GM18870 (cell line): ENCODE results near the gene FAM118A.
"Not testable (repeated sequence)": the region's sequence is repeated elsewhere in the genome, so short reads cannot be mapped to it uniquely, and the experiment has no call there.

Experiments
- ATAC-seq: cut with Tn5 transposase; IDR thresholded peaks from one replicate; pipeline ENCODE4 v1.9.1; 2021; ENCODE audit warnings: moderate library complexity; ENCODE audit not compliant: unreplicated experiment

The FAM118A gene

GRCh38 chr22:45366713-45367112 lies 57.0 kb downstream of the FAM118A start:
- no peak for ATAC-seq

- not testable (repeated sequence) for ATAC-seq
Observed at GRCh38 chr22:45373592-45373991, 63.9 kb downstream of the FAM118A start.

- ATAC-seq, result peak; percentile 47
Observed at GRCh38 chr22:45376009-45376408, 66.3 kb downstream of the FAM118A start.

- ATAC-seq, result no peak
Observed at GRCh38 chr22:45376703-45377102, 67.0 kb downstream of the FAM118A start.

GRCh38 chr22:45381348-45381747 lies 71.6 kb downstream of the FAM118A start:
- ATAC-seq, result no peak

- ATAC-seq, result no peak
Observed at GRCh38 chr22:45389546-45389945, 79.8 kb downstream of the FAM118A start.
